SK-N-SH treated with all-trans-retinoic acid at 6 μM for 48 hours (cell line): ENCODE data around the gene PIK3R1.

ENCODE experiments used
- ATAC-seq: fragments of 200-7000 bp; cut with Tn5 transposase; 3 replicates; pipeline ENCODE4 v1.9.1; 2020; ENCODE audit warnings: mild to moderate bottlenecking, moderate library complexity
- ARNTL ChIP-seq: fragments of 450-650 bp; formaldehyde crosslinking; IDR thresholded peaks from 2 replicates; pipeline ENCODE4 v1.5.0; 2020; ENCODE audit warnings: low read depth, mild to moderate bottlenecking, moderate library complexity, borderline replicate concordance
- BACH2 ChIP-seq: fragments of 250-450 bp; sonication (Bioruptor Pico); IDR thresholded peaks from 2 replicates; pipeline ENCODE4 v1.9.0; 2021; ENCODE audit warnings: mild to moderate bottlenecking, borderline replicate concordance
- CSDC2 ChIP-seq: fragments of 250-450 bp; sonication (Bioruptor Pico); IDR thresholded peaks from 2 replicates; pipeline ENCODE4 v1.5.0; 2020; ENCODE audit warnings: mild to moderate bottlenecking, moderate library complexity
- ESRRG ChIP-seq: fragments of 250-450 bp; sonication (Bioruptor Pico); IDR thresholded peaks from 2 replicates; pipeline ENCODE4 v1.6.1; 2021; ENCODE audit warnings: mild to moderate bottlenecking
- GLIS3 ChIP-seq: fragments of 250-450 bp; sonication (Bioruptor Pico); IDR thresholded peaks from 2 replicates; pipeline ENCODE4 v1.5.0; 2020; ENCODE audit warnings: mild to moderate bottlenecking, moderate library complexity
- ISL1 ChIP-seq: fragments of 250-450 bp; sonication (Bioruptor Pico); IDR thresholded peaks from 2 replicates; pipeline ENCODE4 v2.1.2; 2022; ENCODE audit warnings: mild to moderate bottlenecking, moderate library complexity
- OSR1 ChIP-seq: fragments of 250-450 bp; sonication (Bioruptor Pico); IDR thresholded peaks from 2 replicates; pipeline ENCODE4 v1.8.0; 2022; ENCODE audit warnings: moderate library complexity, mild to moderate bottlenecking, inconsistent platforms
- PPARA ChIP-seq: fragments of 250-450 bp; sonication (Bioruptor Pico); IDR thresholded peaks from 2 replicates; pipeline ENCODE4 v1.5.0; 2020; ENCODE audit warnings: mild to moderate bottlenecking, borderline replicate concordance
- RARB ChIP-seq: fragments of 250-450 bp; sonication (Bioruptor Pico); IDR thresholded peaks from 2 replicates; pipeline ENCODE4 v1.8.0; 2021; ENCODE audit warnings: mild to moderate bottlenecking, moderate library complexity
- SNAI2 ChIP-seq: fragments of 250-450 bp; sonication (Bioruptor Pico); IDR thresholded peaks from 2 replicates; pipeline ENCODE4 v1.5.0; 2020; ENCODE audit warnings: mild to moderate bottlenecking, moderate library complexity
- TCF4 ChIP-seq: fragments of 250-450 bp; sonication (Bioruptor Pico); IDR thresholded peaks from 2 replicates; pipeline ENCODE4 v1.8.0; 2021; ENCODE audit warnings: mild to moderate bottlenecking, moderate library complexity, borderline replicate concordance
- TOX ChIP-seq: fragments of 250-450 bp; sonication (Bioruptor Pico); IDR thresholded peaks from 2 replicates; pipeline ENCODE4 v1.8.0; 2021; ENCODE audit warnings: mild to moderate bottlenecking, moderate library complexity, borderline replicate concordance
- ZC3H10 ChIP-seq: fragments of 250-450 bp; sonication (Bioruptor Pico); IDR thresholded peaks from 2 replicates; pipeline ENCODE4 v1.5.1; 2021; ENCODE audit warnings: mild to moderate bottlenecking, moderate library complexity
- ZFP3 ChIP-seq: fragments of 250-450 bp; sonication (Bioruptor Pico); IDR thresholded peaks from 2 replicates; pipeline ENCODE4 v1.5.0; 2020; ENCODE audit warnings: mild to moderate bottlenecking, moderate library complexity
- ZFP30 ChIP-seq: fragments of 450-650 bp; formaldehyde crosslinking; IDR thresholded peaks from 2 replicates; pipeline ENCODE4 v1.5.0; 2022; ENCODE audit warnings: mild to moderate bottlenecking, moderate library complexity
- ZNF565 ChIP-seq: fragments of 450-650 bp; formaldehyde crosslinking; conservative IDR thresholded peaks from 2 replicates; pipeline ENCODE4 v1.5.0; 2020; ENCODE audit warnings: low read depth, mild to moderate bottlenecking, moderate library complexity
- ZNF70 ChIP-seq: fragments of 450-650 bp; formaldehyde crosslinking; IDR thresholded peaks from 2 replicates; pipeline ENCODE4 v1.5.0; 2020; ENCODE audit warnings: mild to moderate bottlenecking, moderate library complexity
- ZNF8 ChIP-seq: fragments of 450-650 bp; formaldehyde crosslinking; IDR thresholded peaks from 2 replicates; pipeline ENCODE4 v1.5.0; 2020; ENCODE audit warnings: mild to moderate bottlenecking, moderate library complexity
- TF ChIP-seq, protein P1 (sequence below): fragments of 250-450 bp; sonication (Bioruptor Pico); IDR thresholded peaks from 2 replicates; pipeline ENCODE4 v1.5.1; 2021; ENCODE audit warnings: mild to moderate bottlenecking, moderate library complexity
- TF ChIP-seq, protein P2 (sequence below): fragments of 250-450 bp; sonication (Bioruptor Pico); IDR thresholded peaks from 2 replicates; pipeline ENCODE4 v1.8.0; 2021; ENCODE audit warnings: low read depth, mild to moderate bottlenecking, moderate library complexity, borderline replicate concordance
- TF ChIP-seq, protein P3 (sequence below): fragments of 250-450 bp; sonication (Bioruptor Pico); IDR thresholded peaks from 2 replicates; pipeline ENCODE4 v1.5.0; 2020; ENCODE audit warnings: mild to moderate bottlenecking, moderate library complexity

Gene PIK3R1

DNA sequence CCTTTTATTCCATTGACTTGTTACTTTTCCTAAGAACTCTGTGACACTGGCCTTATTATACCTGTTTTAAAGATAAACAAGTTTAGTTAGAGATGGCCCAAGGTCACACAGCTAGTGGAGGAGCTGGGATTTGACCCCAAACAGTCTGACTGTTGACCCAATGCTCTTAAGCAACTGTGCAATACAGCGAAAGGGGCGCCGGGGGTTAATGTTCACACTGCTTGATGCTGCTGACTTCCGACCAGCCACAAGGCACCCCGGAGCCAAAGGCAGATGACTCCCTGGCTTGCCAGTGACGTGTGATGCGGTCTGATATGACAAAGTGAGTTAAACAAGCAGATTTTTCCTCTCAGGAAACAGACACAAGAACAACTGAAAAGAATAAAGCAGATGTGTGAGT, 23.9 kb downstream of the PIK3R1 start (continued):
- TF ChIP-seq GLIS3 (CRISPR knock-in tag) = no peak

DNA sequence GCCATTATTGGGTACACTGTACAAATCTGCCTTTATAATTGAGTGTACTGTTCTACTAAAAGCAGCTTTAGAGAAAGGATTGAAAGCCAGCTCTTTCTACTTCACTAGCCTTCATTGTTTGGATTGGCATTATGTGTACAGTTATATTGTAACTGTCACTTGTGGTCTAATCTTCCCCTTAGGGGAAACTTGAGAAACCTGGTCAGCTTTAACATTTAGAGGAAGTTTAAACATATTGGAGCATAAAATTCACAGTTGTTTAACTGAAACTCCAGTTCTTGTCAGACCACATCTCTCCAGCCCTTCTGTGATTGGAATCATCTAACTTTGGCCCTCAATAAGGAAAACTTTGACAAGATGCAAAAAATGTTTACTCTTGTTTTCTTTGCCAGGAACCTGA, 24.6 kb downstream of the PIK3R1 start:
- ATAC-seq = no peak
- TF ChIP-seq BACH2 (CRISPR knock-in tag) = no peak
- no peak for TF ChIP-seq ZFP3 (CRISPR knock-in tag)
- no peak for TF ChIP-seq ARNTL (CRISPR knock-in tag)
- TF ChIP-seq ZC3H10 (CRISPR knock-in tag) = no peak

DNA sequence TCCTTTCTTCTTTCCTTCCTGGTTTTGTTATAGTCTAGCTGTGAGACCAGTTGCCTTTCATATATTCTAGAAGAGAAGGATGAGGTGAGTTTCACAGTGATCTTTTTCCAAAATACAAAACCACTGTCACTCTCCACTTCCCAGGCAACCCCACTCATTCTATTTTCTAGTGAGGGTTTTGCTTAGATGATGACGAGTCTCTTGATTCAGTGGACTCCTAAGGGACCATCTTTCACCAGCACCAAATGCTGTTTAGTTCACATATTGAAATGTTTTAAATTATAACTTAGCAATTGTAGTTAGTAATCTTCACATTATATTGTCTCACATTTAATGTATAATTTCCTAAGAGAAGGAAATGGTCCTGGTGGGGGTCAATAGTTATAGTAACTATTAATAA, 25.2 kb downstream of the PIK3R1 start:
- ATAC-seq = no peak
- TF ChIP-seq TOX = no peak
- TF ChIP-seq ARNTL (CRISPR knock-in tag) = no peak
- no peak for TF ChIP-seq ZNF565 (CRISPR knock-in tag)
- no peak for TF ChIP-seq ZNF8 (CRISPR knock-in tag)

DNA sequence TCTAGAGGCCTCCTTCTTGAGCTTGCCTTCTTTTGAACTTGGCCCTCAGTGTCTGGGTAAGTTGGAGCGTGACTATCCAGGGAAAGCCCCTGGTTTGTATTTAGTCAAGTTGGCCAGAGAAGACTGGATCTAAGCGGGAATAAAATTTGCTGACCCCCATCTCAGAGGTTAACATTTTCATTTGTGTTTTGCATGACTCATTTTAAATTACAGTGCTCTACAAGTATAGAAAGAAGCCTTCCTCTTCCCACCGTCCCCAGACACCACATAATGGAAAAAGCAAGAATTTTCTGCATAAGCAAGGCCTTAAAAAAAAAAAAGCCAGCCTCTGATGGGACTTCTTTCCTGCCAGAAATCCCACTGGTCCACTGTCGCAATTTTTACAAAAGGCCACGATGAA, 27.2 kb downstream of the PIK3R1 start:
- no peak for ATAC-seq
- TF ChIP-seq, protein P1, sequence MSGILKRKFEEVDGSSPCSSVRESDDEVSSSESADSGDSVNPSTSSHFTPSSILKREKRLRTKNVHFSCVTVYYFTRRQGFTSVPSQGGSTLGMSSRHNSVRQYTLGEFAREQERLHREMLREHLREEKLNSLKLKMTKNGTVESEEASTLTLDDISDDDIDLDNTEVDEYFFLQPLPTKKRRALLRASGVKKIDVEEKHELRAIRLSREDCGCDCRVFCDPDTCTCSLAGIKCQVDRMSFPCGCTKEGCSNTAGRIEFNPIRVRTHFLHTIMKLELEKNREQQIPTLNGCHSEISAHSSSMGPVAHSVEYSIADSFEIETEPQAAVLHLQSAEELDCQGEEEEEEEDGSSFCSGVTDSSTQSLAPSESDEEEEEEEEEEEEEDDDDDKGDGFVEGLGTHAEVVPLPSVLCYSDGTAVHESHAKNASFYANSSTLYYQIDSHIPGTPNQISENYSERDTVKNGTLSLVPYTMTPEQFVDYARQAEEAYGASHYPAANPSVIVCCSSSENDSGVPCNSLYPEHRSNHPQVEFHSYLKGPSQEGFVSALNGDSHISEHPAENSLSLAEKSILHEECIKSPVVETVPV (CRISPR knock-in tag) = no peak
- TF ChIP-seq ZNF70 = no peak
- no peak for TF ChIP-seq ESRRG (CRISPR knock-in tag)
- TF ChIP-seq, protein P2, sequence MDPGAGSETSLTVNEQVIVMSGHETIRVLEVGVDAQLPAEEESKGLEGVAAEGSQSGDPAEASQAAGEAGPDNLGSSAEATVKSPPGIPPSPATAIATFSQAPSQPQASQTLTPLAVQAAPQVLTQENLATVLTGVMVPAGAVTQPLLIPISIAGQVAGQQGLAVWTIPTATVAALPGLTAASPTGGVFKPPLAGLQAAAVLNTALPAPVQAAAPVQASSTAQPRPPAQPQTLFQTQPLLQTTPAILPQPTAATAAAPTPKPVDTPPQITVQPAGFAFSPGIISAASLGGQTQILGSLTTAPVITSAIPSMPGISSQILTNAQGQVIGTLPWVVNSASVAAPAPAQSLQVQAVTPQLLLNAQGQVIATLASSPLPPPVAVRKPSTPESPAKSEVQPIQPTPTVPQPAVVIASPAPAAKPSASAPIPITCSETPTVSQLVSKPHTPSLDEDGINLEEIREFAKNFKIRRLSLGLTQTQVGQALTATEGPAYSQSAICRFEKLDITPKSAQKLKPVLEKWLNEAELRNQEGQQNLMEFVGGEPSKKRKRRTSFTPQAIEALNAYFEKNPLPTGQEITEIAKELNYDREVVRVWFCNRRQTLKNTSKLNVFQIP (CRISPR knock-in tag) = no peak
- no peak for TF ChIP-seq ISL1 (CRISPR knock-in tag)
- no peak for TF ChIP-seq PPARA (CRISPR knock-in tag)
- TF ChIP-seq ZC3H10 (CRISPR knock-in tag) = no peak
- TF ChIP-seq ZNF8 (CRISPR knock-in tag) = no peak
- TF ChIP-seq TCF4 (CRISPR knock-in tag) = no peak
- no peak for TF ChIP-seq ARNTL (CRISPR knock-in tag)
- no peak for TF ChIP-seq ZNF565 (CRISPR knock-in tag)
- TF ChIP-seq ZFP3 (CRISPR knock-in tag) = no peak
- TF ChIP-seq ZFP30 (CRISPR knock-in tag) = no peak

DNA sequence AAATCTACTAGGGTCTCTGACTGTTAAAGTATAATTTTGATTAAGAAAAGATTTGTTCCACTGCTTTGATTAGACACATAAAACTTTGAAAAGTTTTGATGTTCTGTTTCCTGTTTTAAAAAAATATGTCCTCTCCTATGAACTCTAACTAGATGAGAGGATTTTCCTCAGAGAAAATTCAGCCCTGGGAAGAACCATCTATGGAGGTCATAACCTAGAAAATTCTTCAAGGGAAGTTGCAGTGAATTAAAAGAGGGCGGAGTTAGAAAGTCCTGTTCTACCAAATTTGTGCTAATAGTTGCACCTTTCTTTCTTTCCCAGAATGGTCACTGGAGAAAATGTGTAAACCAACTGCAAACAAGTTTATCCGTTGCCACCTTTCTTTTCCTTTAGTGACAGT, 27.7 kb downstream of the PIK3R1 start:
- TF ChIP-seq, protein P3, sequence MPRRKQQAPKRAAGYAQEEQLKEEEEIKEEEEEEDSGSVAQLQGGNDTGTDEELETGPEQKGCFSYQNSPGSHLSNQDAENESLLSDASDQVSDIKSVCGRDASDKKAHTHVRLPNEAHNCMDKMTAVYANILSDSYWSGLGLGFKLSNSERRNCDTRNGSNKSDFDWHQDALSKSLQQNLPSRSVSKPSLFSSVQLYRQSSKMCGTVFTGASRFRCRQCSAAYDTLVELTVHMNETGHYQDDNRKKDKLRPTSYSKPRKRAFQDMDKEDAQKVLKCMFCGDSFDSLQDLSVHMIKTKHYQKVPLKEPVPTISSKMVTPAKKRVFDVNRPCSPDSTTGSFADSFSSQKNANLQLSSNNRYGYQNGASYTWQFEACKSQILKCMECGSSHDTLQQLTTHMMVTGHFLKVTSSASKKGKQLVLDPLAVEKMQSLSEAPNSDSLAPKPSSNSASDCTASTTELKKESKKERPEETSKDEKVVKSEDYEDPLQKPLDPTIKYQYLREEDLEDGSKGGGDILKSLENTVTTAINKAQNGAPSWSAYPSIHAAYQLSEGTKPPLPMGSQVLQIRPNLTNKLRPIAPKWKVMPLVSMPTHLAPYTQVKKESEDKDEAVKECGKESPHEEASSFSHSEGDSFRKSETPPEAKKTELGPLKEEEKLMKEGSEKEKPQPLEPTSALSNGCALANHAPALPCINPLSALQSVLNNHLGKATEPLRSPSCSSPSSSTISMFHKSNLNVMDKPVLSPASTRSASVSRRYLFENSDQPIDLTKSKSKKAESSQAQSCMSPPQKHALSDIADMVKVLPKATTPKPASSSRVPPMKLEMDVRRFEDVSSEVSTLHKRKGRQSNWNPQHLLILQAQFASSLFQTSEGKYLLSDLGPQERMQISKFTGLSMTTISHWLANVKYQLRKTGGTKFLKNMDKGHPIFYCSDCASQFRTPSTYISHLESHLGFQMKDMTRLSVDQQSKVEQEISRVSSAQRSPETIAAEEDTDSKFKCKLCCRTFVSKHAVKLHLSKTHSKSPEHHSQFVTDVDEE = no peak
- TF ChIP-seq, protein P1 (CRISPR knock-in tag) = no peak
- no peak for TF ChIP-seq RARB
- TF ChIP-seq OSR1 (CRISPR knock-in tag) = no peak
- TF ChIP-seq CSDC2 (CRISPR knock-in tag) = no peak
- no peak for TF ChIP-seq SNAI2 (CRISPR knock-in tag)
- TF ChIP-seq PPARA (CRISPR knock-in tag) = no peak
- TF ChIP-seq TOX = no peak
- no peak for TF ChIP-seq ARNTL (CRISPR knock-in tag)
- no peak for TF ChIP-seq ZNF70
- no peak for TF ChIP-seq GLIS3 (CRISPR knock-in tag)
- TF ChIP-seq, protein P2 (CRISPR knock-in tag) = no peak
- no peak for ATAC-seq
